Mesenteric fat pad (tissue), 1 donor: Measurements from ENCODE around the gene ACOX3. TPM values are rescaled to one million over a fixed set of nuclear protein-coding genes. Genes with fewer than 3 reads are reported as not detected.
"Not testable (repeated sequence)": the region's sequence is repeated elsewhere in the genome, so short reads cannot be mapped to it uniquely, and the experiment has no call there.

Source experiments
- DNase-seq: peaks from one replicate; pipeline ENCODE4 v3.0.0-alpha.2; 2020; ENCODE audit warnings: low spot score
- total RNA-seq: library from RNA; stranded (reverse); fragmentation: NEBNext Ultra II Directional; extraction: Animal tissue kit (Norgen Biotek cat#: 25700); gene quantifications from one replicate; pipeline ENCODE4 v1.2.1, GENCODE V29; 2021
- donor health status: DM: yes; HTN: yes; CAD: no.

ACOX3 gene
- total RNA-seq, 1 donor from 2014 or later: 29.1 TPM

GRCh38 chr4:8342651-8343261, 97.8 kb downstream of the ACOX3 start:
- DNase-seq: peak; percentile 62

DNA sequence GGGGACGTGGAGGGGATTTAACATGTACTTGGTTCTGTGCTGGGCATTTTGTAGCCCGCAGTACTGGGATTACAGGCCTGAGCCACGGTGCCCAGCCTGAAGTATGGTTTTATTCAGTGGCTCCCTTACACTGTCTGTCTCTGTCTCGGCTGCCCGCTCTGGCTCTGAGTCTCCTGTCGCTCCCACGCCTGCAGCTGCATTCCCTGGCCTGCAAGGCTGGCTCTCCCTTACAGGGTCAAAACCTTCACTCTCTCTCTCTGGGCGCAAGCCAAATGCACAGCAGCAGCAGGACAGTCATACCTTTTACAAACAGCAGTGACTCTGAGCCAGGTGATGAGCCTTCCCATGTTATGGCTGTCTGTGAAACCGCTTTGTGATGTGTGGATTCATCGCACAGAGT, 98.8 kb downstream of the ACOX3 start:
- DNase-seq: peak; percentile 89

DNA sequence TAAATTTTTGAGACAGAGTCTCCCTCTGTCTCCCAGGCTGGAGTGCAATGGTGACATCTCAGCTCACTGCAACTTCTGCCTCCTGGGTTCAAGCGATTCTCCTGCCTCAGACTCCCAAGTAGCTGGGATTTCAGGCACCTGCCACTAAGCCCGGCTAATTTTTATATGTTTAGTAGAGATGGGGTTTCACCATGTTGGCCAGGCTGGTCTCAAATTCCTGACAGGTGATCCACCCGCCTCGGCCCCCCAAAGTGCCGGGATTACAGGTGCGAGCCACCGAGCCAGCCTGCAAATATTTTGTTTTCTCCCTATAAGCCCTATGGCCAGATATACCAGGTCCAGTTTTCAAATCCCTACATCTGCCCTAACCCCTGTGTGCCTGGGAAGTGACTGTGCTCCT, 99.2 kb downstream of the ACOX3 start:
- not testable (repeated sequence) for DNase-seq

DNA sequence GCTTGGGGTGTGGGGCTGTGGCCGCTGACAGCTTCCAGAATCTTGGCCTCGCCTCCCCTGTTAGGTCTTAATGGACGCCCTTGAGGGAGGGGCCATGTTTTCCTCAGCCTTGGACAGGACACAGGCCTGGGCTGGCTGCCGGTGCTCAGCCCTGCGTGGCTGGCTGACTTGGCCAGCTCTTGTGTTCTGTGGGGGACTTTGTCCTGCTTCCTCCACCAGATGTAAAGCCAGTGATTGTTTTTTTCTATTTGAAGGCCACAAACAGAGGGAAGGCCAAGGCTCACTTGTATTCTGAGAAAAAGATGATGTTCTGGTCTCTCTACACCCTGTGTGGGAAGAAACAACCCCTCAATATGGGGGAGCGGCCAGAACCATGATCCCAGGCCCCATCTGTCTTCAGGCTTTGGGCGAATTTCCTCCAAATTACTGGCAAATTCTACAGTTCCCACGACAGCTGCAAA, 99.7 kb downstream of the ACOX3 start:
- peak; percentile 86 for DNase-seq

DNA sequence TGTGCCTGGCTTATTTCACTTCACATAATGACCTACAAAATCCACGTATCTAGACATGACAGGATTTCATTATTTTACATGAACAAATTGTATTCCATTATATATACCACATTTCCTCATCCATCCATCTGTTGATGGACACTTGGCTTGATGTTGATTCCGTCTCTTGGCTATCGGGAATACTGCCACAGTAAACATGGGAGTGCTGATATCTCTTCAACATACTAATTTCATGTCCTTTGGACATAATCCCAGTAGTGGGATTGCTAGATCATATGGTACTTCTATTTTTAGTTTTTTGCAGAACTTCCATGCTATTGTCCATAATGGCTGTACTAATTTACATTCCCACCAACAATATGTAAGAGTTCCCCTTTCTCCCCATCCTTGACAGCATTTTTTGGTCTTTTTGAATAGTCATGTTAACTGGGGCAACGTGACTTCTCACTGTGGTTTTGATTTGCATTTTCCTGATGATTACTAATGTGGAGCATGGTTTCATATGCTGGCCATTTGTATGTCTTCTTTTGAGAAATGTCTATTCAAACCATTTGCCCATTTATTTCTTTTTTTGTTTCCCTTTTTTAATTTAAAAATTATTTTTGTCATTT, 102.1 kb downstream of the ACOX3 start:
- DNase-seq: no peak

DNA sequence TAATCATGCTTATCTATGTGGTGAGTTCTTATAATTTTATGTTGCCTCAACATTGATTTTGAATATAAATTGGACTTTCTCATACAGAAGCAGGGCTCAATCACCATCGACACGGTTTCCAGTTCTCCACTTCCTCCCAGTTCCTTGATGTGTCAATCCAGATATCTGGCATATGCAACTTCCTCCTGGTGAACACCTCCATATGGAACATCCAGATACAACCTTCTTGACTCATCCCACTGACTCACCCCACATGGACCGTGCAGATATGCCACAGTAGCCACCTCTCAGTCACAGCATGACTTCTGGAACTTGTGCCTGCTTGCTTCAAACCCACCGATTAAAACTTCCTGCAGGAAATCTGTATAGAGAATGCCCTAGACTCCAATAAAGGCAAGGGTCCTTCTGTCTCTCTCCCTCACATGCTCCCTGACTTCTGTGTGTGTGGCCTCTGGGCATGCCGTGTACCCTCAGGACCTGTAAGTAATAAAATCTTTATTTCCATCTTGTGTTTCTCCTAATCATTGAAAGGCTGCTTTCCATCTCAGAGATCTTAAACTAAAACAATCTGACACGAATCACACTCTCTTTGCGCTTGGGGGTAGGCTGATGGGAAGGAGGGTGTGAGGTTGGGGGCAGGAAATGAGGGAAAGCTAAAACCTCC, 104.0 kb downstream of the ACOX3 start:
- peak; percentile 18 for DNase-seq

DNA sequence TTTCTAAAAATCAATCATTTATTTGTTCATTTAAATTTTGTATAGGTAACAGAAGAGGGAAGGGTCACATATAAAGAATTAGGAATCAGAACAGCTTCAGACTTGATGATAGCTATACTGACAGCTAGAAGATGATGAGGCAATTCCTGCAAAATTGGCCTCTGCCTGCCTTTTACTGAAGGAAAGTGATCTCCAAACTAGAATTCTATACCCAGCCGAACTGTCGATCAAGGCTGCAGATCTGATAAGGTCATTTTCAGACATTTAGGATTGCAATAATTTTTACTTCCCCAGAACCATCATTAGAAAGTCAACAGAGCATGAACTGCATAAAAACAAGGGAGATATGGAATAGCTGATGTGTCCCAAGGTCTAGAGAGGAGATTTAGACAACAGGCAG, 104.7 kb downstream of the ACOX3 start:
- no peak for DNase-seq

GRCh38 chr4:8334786-8335460, 105.6 kb downstream of the ACOX3 start:
- DNase-seq: peak; percentile 55

GRCh38 chr4:8333726-8334460, 106.6 kb downstream of the ACOX3 start:
- DNase-seq: peak; percentile 55

DNA sequence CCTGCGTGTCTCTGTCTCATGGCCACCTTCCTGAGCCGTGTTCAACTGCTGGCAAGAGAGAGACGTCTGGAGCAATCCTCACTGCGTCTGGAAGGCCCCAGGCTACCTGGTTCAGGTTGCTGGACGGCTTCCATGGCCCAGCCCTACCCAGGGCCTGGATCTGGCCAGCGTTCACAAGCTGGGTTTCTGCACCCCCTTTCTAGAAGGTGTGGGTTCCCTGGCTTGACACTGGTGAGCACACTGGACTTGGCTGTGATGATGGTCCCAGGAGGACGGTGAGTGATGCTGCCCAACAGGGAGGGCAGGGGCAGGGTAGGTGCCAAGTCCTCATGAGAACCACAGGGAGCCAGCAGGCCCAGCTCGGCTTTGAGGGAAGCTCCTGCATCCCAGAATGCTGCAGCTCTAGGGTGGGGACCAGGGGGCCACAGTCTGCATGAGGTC, 107.6 kb downstream of the ACOX3 start:
- peak; percentile 85 for DNase-seq

DNA sequence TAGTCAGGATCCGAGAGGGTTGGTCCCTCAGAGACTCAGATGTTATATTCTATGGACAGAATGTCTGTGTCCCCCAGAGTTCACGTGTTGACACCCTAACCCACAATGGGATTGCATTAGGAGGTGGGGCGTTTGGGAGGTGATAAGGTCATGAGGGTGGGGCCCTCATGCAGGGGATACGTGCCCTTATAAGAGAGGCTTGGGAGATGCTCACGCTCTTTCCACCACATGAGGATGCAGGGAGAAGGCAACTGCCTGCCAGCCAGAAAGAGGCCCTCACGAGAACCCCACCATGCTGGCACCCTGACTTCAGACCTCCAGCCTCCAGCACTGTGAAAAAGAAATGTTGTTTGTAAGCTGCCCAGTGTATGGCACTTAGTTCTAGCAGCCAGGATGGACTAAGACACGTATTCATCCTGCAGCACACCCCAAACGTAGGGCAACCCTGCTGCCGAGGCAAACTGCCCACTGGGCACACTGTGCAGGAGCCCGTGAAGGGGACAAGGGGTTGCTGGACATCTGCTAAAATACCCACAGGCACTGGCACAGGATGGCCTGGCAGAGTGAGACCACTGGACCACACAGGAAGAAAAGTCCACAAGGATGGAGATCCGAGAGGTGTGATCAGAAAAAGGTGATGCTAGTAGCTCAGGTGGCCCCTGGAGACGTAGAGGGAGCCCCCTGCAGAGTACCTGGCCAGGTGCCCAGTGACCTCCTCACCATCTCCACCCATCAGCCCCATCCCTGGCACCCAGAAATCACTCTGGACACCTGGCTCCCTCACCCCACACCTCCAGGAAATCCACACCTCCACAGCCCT, 108.3 kb downstream of the ACOX3 start:
- no peak for DNase-seq

GRCh38 chr4:8331575-8331955, 109.0 kb downstream of the ACOX3 start:
- peak; percentile 69 for DNase-seq

DNA sequence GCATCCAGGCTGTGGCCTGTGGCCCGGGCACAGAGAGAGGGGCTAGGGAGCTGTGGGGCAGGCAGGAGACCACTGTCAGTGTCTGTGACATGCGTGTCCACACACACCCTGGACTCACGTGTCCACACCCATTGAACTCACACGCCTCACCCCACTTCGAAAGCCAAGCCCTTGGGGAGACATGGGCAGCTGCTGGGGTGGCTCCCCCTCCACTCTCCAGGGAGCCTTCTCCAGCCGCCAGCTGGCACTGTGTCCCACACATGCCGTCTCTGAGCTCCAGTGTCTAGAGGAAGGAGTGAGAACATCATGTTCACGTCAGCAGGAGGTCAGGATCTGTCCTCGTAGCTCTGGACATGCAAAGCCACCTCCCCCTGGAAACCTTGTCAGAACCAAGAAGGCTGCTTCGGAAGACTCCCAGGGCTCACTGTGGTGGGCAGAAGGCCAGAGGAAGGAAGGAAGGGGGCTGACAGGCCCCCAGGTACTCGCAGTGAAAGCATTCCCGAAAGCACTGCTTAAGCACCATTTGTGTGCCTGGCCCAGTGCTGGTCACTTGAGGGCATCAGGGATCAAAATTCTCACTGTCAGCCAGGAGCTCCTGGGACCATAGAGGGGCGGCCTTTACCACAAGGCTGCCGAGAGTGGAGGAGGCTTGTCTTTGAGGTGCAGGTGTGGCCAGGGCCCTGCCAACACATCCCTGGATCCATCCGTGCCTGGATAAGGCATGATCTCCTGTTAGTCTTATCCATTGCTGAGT, 109.5 kb downstream of the ACOX3 start:
- peak; percentile 59 for DNase-seq

DNA sequence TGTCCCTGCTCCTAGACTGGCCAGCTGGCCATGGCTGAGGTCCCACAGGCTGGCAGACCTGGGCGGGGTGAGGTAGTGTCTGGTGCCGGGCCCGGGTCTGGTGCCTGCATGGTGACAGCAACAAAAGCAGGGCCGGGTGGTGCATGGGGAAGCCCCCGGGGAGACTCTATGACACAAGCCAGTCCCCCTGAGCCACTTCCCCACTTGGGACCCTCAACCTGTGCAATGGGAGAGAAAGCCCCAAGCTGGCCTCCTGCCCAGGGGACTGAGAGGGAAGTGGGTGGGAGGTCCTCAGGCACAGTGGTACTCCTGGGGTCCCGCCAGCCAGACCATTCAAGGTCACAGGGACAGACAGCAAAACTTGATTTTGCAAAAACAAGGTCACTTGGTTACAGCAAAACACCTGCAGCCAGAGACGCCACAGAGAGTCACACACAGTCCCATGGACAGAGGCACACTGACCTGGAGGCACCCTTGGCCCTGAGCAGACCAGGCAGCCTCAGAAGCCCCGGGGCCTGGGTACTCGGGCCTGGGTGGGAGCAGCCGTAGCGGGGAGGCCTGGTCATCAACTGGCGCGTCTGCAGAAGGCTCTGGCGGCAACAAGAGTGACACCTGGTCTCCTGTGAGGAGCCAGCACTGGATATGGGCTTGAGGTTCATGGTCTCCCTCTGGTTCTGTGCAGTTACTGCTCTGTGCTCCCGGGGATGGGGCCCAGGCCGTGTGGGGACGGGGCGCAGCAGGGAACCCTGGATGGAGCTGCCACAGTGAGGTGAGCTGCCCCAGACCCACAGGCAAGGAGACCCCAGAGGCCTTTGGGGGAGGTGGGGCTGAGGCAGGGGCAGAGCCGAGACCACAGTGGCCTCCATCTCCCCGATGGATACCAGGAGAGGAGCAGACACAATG, 110.4 kb downstream of the ACOX3 start:
- DNase-seq: peak; percentile 83

- peak; percentile 55 for DNase-seq
These were observed 111.0 kb downstream of the ACOX3 start for GRCh38 chr4:8329560-8329858.

DNA sequence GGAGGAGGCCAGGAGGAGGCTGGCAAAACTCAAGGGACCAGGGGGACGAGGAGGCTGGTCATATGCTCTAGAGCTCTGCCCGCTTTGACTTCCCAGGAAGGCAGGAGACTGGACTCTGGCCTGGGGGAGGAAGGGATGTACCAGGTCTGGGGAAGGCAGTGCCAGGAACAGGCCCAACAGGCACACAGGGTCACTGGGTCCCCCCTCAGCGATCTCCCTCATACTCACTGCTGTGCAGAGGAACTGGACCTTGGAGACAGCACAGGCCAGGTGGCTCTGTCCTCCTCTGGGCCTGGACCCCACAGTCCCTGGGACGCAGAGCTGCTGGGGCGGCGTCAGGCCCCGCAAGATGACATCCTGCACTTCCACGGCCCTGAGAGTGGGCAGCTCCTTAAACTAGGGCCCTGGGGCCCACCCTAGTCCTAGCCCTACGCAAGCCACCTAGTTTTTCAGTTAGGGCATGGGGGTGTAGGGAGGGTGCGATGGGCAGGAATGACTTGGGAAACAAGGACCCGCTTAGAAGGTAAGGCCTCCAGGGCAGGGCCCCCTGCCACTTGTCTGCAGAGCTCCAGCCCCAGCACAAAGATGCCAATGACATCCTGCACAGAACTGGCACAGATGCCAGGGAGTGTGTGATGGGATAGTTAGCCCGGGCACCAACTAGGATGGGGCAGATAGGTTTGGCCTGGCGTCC, 111.5 kb downstream of the ACOX3 start:
- DNase-seq: peak; percentile 69

DNA sequence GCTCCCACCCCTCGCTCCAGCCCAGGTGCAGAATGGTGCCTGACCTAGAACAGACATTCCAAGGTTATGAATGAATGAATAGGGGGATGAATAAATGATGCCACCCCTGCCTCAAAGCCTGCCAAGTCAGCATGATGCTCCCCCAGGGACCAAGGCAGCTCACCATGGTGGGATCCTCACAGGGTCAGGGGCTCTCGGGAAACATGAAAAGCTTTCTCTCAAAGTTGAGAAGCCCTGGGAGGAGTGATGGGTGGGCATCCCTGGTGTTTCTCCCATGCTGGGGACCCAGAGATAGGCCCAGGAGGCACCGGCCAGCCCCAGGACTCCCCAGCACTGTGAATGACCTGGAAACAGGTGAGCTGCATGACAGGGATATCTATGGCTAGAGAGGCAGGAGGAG, 112.1 kb downstream of the ACOX3 start:
- peak; percentile 39 for DNase-seq

DNA sequence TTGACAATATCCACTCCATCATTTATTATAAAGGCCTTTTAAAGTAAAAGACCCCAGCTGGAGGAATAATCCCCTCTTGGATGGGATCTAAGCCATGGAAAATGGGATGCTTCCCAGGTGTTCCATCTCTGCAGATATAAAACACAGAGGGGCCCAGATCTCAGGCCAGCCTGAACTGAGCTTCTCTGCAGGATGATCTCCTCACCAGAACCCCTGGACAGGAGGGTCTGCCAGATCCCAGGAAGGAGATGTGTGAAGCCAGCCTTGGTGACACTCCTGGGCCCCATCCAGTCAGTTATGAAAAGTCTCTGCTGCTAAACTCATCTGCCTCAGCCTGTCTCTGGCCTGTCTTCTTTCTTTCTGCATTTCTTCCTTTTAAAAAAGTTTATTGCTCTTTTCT, 114.3 kb downstream of the ACOX3 start:
- DNase-seq: peak; percentile 20
